ENCODE data around the gene PGAP3.

Gene PGAP3

GRCh38 chr17:39687546-39688474, at the start of gene PGAP3:
TSS of gene PGAP3 (minus strand) at chr17:39688057. CDS start at chr17:39688014, 43 bp downstream.
- H3K4me3 Mint-ChIP-seq = peak within 1 kb of the TSS; percentile 95
- no peak for TF ChIP-seq CTCF (IDR thresholded peaks at IDR 0.05)
- H3K27me3 Mint-ChIP-seq (ENCODE audit: low read depth, poor library complexity) = peaks cover 22% of the 10 kb centered on the region
- peak; percentile 88 for DNase-seq
- H3K4me1 Mint-ChIP-seq = peaks cover 22% of the 10 kb centered on the region
- H3K27ac Mint-ChIP-seq = peak within 1 kb of the TSS; percentile 99
- no peaks in the 10 kb centered on the region for H3K9me3 Mint-ChIP-seq
- H3K36me3 Mint-ChIP-seq (ENCODE audit: low read depth) = peaks cover 17% of the 10 kb centered on the region

- Mint-ChIP-seq H3K9me3 (no peaks in the 10 kb centered on the region), H3K27ac (no peak overlapping the region), H3K4me1 (peaks cover 37% of the 10 kb centered on the region), H3K36me3 (ENCODE audit: low read depth) (no peaks in the 10 kb centered on the region), H3K4me3 (peak overlapping the region; percentile 70), H3K27me3 (ENCODE audit: low read depth, poor library complexity) (peaks cover 75% of the 10 kb centered on the region)
- no peak for TF ChIP-seq CTCF (IDR thresholded peaks at IDR 0.05)
- no peak for DNase-seq
Measured at GRCh38 chr17:39737206-39737759, 49.4 kb upstream of the PGAP3 start.

GRCh38 chr17:39736319-39737165, 48.7 kb upstream of the PGAP3 start:
- no peaks in the 10 kb centered on the region for H3K9me3 Mint-ChIP-seq
- H3K27me3 Mint-ChIP-seq (ENCODE audit: low read depth, poor library complexity) = peaks cover 70% of the 10 kb centered on the region
- H3K27ac Mint-ChIP-seq = no peak overlapping the region
- no peak overlapping the region for H3K4me3 Mint-ChIP-seq
- TF ChIP-seq CTCF (IDR thresholded peaks at IDR 0.05) = no peak
- DNase-seq = no peak
- H3K4me1 Mint-ChIP-seq = peaks cover 37% of the 10 kb centered on the region
- no peaks in the 10 kb centered on the region for H3K36me3 Mint-ChIP-seq (ENCODE audit: low read depth)

GRCh38 chr17:39735882-39736281, 48.0 kb upstream of the PGAP3 start:
- no peak overlapping the region for H3K4me3 Mint-ChIP-seq
- DNase-seq = no peak
- no peaks in the 10 kb centered on the region for H3K9me3 Mint-ChIP-seq
- H3K36me3 Mint-ChIP-seq (ENCODE audit: low read depth) = no peaks in the 10 kb centered on the region
- no peak overlapping the region for H3K27ac Mint-ChIP-seq
- no peak for TF ChIP-seq CTCF (IDR thresholded peaks at IDR 0.05)
- peaks cover 68% of the 10 kb centered on the region for H3K27me3 Mint-ChIP-seq (ENCODE audit: low read depth, poor library complexity)
- H3K4me1 Mint-ChIP-seq = peaks cover 30% of the 10 kb centered on the region

- peaks cover 15% of the 10 kb centered on the region for H3K4me1 Mint-ChIP-seq
- no peak for DNase-seq
- no peak overlapping the region for H3K4me3 Mint-ChIP-seq
- H3K9me3 Mint-ChIP-seq = no peaks in the 10 kb centered on the region
- TF ChIP-seq CTCF (IDR thresholded peaks at IDR 0.05) = no peak
- H3K27me3 Mint-ChIP-seq (ENCODE audit: low read depth, poor library complexity) = peaks cover 42% of the 10 kb centered on the region
- no peak overlapping the region for H3K27ac Mint-ChIP-seq
- H3K36me3 Mint-ChIP-seq (ENCODE audit: low read depth) = no peaks in the 10 kb centered on the region
Measured at GRCh38 chr17:39732586-39732985, 44.7 kb upstream of the PGAP3 start.

Measured in nephron progenitor cell (in vitro differentiated cells).